ENCODE data around the gene RPS6KA3.
"Not testable (repeated sequence)": the region's sequence is repeated elsewhere in the genome, so short reads cannot be mapped to it uniquely, and the experiment has no call there.

RPS6KA3 gene

DNA sequence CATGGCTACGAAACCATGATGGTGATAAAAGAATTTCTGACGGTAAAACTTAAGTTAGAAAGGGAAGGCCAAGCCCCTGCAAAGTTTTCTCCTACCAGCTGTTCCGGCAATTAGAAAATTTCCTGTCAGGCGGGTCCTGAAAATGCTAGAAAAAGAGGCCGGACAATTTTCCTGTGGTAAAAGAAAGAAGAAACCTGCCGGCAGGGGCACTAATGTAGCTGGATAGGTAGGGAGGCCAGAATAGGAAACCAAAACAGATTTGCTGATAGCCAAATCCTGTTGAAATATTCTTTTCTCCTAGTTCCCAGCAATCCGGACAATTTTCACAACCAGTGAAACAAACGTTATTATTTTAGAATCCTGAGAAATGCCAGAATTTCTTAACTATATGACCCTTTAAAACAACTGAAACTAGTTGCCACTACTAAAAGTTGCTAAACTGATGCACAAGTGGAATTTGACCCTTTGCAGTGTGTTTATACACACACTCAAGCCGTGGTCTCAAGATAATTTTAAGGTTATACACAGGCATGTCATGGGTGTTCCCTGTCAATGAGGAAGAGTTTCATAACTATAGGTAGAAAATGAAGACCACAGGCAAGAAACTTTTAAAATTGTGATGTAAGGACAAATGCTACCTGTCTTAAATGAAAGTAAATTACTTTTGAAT lies 47.7 kb downstream of the RPS6KA3 start:
- no peak for DNase-seq (ENCODE audit: low spot score)

DNA sequence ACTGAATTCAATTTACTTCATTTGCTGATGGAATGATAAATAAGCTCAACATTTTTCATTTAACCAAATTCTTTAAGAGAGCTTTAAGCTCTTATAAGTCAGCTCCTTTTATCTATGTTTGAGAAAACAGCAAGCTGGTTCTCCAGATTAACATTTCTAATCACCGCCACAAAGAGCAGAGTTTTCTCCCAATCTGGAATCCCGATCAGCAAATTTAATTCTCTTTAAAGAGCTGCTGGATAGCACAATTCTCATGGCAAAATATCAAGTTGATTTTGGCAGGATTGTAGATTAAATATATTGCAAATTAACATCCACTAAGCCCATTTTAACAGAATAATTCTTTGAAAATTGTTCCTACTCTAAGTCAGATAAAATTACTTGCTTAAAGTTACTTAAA lies 48.8 kb downstream of the RPS6KA3 start:
- DNase-seq (ENCODE audit: low spot score) = no peak

DNA sequence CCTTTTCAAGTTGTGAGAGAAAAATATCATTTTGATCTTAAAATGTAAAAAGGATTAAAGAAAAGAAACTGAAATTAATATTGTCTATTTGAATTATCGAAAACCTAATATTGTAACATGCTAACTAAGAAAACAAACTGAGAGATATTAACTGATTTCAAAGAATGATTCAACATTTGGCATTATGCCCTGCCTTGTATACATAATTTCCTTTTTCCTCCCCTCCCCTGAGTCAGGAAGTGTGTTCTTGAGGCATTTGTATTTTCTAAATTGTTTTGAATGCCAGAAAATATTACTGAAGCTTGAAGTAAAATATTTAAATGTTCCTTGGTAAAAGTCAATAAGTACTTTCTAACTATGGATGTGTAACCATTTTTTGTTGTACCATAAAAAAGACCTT lies 49.4 kb downstream of the RPS6KA3 start:
- DNase-seq (ENCODE audit: low spot score) = peak; percentile 7

GRCh38 chrX:20215565-20215964 lies 51.1 kb downstream of the RPS6KA3 start:
- DNase-seq (ENCODE audit: low spot score) = no peak

DNA sequence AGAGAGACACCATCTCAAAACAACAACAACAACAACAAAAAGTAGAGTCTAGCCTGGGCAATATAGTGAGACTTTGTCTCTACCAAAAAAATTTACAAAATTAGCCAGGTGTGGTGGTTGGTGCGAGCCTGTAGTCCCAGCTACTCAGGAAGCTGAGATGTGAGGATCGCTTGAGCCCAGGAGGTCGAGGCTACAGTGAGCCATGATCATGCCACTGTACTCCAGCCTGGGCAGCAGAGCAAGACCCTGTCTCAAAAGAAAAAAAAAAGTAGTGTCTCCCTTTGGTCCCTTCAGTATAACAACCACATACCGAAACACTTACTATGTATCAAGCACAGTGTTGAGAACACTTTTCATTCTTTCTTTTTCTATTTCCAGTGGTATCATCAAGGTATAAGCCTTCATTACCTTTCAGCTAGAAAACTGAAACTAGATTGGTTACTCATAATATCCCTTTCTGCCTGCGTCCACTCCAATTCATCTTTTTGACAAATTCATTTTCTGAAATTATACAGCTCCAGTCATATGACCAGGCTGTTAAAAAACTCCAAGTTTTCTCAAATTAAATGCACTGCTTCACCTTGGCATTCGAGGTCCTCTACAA lies 54.1 kb downstream of the RPS6KA3 start:
- no peak for DNase-seq (ENCODE audit: low spot score)

DNA sequence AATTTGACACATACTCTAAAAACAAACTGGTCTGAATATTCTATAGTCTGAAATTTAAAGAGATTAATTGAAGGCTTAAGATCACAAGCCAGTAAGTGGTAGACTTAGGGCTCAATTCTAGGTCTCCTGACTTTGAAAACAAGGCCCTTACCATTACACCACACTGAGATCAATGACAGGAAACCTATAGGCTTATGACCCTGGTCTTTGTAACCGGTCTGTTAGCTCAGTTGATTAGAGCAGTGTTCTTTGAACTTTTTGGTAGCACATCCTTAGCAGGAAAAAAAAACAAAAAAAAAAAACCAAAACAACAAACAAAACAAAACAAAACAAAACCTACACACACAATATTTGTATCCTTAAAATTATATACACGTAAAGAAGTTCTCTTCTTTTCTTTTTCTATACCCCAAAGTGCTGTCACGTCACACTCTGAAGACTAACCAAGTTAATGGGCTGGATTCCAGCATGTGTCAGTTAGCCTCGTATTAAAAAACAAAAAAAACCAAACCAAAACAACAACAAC lies 55.4 kb downstream of the RPS6KA3 start:
- DNase-seq (ENCODE audit: low spot score) = no peak

- DNase-seq (ENCODE audit: low spot score) = no peak
Observed at GRCh38 chrX:20205927-20206708, 60.6 kb downstream of the RPS6KA3 start.

GRCh38 chrX:20204351-20204750 lies 62.4 kb downstream of the RPS6KA3 start:
- no peak for DNase-seq (ENCODE audit: low spot score)

DNA sequence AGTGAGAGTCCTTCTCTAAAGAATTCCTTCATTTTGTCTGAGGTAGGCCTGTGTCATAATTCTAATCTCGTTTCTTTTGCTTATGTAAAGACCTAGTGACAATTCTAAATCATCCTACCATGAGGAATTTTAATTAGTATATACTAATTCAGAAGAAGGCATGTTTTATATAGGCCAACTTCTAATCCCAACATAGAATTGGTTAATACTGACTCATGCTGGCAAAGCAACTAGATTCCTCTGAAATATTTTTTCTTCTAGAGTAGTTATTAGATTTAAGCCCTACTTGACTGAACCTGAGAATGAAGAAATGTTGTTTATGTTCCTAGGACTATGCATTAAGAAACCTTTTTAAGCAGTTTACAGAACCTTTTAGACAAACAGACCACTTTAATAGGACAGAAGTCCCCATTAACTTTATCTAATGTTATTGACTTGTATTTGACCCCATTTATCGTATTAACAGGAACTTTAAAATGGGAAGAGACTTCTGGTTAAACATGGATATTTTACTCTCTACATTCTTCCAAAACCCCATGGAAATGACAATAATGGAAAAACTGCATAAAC lies 69.0 kb downstream of the RPS6KA3 start:
- no peak for DNase-seq (ENCODE audit: low spot score)

DNA sequence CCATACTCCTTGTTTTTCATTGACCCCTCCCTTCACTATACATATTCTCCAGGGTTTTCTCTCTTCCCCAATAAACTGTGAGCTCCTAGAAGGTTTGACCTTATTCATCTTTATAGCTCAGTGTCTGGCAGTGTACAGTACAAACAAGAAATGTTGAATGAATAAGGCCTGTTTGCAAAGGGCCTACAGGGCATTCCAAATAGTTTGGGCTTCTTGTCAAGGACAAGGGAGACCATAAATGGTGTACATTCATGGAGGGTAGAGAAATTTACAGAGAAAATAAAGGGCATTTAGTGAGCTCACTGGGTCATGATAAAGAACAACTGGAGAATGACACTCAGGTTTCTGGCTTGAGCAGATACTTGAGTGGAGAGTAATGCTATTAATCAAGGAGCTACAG lies 77.5 kb downstream of the RPS6KA3 start:
- no peak for DNase-seq (ENCODE audit: low spot score)

GRCh38 chrX:20181598-20182329 lies 84.9 kb downstream of the RPS6KA3 start:
- no peak for DNase-seq (ENCODE audit: low spot score)

- DNase-seq (ENCODE audit: low spot score) = no peak
Observed at GRCh38 chrX:20177093-20177492, 89.6 kb downstream of the RPS6KA3 start.

- DNase-seq (ENCODE audit: low spot score) = no peak
Observed at GRCh38 chrX:20173856-20174255, 92.9 kb downstream of the RPS6KA3 start.

DNA sequence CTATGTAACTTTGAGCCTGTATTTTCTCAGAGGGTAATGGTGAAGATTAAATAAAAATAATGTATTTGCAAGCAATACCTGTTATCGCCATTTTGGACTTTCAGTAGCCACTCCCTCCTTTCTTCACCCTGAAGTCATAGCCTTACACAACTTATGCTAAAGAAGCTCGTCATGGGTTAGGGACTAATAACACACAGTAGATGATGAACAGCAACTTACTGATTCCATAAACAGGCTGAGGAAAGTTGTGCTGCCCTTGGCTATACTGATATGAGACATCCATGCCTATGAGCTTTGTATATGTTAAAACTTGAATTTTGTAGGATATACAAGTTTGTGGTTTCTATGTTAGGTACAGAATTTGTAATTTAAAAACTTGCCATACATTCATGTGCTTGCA lies 93.4 kb downstream of the RPS6KA3 start:
- no peak for DNase-seq (ENCODE audit: low spot score)

- no peak for DNase-seq (ENCODE audit: low spot score)
Observed at GRCh38 chrX:20171887-20172286, 94.8 kb downstream of the RPS6KA3 start.

GRCh38 chrX:20162516-20162915 lies 104.2 kb downstream of the RPS6KA3 start:
- not testable (repeated sequence) for DNase-seq (ENCODE audit: low spot score)

DNA sequence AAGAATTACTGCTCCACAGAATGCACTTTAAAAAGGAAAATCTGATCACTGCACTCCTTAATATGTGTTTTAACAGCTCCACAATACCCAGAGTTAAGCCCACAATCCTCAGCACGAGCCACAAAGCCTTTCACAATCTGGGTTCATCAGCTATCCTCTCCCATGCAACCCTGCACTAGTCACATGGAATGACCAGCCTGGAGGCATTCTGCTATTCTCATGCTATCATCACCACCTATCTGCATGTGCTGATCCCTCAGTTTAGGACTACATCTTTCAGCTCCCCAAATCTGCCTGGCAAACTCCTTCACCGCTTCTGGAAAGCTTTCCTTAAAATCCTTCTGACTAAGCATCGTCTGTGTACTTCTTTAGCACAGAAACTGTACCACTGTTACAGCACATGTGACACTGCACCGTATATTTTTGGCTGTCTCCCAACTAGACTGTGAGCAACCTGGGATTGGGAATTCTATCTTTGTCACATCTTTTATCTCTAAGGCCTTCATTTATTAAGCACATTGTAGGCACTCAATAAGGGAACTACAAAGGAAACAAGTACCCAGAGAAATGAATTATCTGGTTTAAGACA lies 106.8 kb downstream of the RPS6KA3 start:
- no peak for DNase-seq (ENCODE audit: low spot score)

DNA sequence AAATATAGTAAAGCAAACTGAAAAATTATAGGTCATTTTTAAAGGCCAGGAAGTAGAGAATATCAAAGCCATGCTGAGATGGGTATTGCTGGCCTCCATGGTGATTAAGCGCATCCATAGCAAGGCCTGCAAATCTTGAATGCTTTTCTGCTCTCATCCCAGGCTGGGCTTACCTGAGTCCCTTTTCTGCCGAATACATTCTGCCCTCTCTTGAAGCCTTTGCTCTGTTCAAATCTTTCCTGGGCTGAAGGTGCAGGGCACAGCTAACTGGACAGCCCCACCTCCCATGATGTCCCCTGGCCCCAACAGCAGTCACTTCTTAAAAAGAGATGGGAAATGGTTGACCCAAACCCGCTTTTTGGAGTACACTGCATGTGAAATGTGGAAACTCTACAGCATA lies 115.0 kb downstream of the RPS6KA3 start:
- DNase-seq (ENCODE audit: low spot score) = no peak

DNA sequence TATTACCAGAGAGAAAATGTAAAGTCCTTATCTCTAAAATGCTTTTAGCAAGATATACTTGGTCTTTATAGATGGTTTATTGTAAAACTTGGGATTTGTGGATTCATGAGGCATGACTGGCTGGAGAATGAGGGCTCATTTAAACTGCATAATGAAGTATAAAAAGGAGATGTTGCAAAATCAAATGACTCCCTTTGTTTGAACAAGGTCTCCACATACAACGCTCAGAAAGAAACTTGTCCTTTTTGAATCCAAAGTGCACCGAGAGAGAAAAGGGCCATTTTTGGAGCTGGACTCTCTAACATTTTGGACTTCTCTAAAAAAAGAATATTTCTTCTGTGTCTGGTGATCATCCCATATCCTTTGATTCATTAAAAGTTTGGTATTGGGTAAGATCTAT lies 117.4 kb downstream of the RPS6KA3 start:
- DNase-seq (ENCODE audit: low spot score) = no peak

GRCh38 chrX:20147561-20147960 lies 119.1 kb downstream of the RPS6KA3 start:
- no peak for DNase-seq (ENCODE audit: low spot score)

DNA sequence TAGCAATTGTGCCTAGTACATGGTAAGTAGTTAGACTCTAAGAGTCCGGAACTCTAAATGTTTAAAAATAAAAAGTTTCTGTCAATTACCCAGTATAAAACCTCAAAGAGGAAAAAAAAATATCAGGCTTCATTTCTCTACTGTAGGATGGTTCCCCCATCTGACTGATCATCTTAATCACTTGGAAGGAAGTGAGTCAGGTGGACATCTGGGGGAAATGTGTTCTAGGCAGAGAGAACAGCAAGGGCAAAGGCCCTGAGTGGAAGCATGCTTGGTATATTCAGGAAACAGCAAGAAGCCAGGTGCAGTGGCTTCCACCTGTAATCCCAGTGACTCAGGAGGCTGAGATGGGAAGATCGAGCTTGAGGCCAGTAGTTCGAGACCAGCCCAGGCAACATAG lies 122.2 kb downstream of the RPS6KA3 start:
- peak; percentile 8 for DNase-seq (ENCODE audit: low spot score)

GRCh38 chrX:20143561-20143960 lies 123.1 kb downstream of the RPS6KA3 start:
- no peak for DNase-seq (ENCODE audit: low spot score)
